Measurements from ENCODE around the gene PLA2G3. TPM values are rescaled to one million over a fixed set of nuclear protein-coding genes. Genes with fewer than 3 reads are reported as not detected.
A peak's percentile ranks its signal among the peaks of the same experiment; 100 is the strongest.
"Not testable (repeated sequence)": the region's sequence is repeated elsewhere in the genome, so short reads cannot be mapped to it uniquely, and the experiment has no call there.

PLA2G3 gene
- total RNA-seq, 1 donor from 2014 or later, result 1.3 TPM

GRCh38 chr22:31118046-31118820 lies 22.1 kb downstream of the PLA2G3 start:
- H3K27me3 Mint-ChIP-seq (ENCODE audit: unreplicated experiment), result peaks cover 3% of the 10 kb centered on the region
- H3K4me3 Mint-ChIP-seq (ENCODE audit: unreplicated experiment), result no peak overlapping the region
- H3K9me3 Mint-ChIP-seq (ENCODE audit: unreplicated experiment), result peaks cover 3% of the 10 kb centered on the region
- TF ChIP-seq CTCF (IDR thresholded peaks at IDR 0.05; ENCODE audit: partially characterized antibody, unreplicated experiment), result no peak
- H3K27ac Mint-ChIP-seq (ENCODE audit: unreplicated experiment), result no peak overlapping the region
- DNase-seq, result no peak
- no peaks in the 10 kb centered on the region for H3K36me3 Mint-ChIP-seq (ENCODE audit: unreplicated experiment)
- H3K4me1 Mint-ChIP-seq (ENCODE audit: low read depth, unreplicated experiment), result peaks cover 1% of the 10 kb centered on the region

- H3K9me3 Mint-ChIP-seq (ENCODE audit: unreplicated experiment); H3K4me1 Mint-ChIP-seq (ENCODE audit: low read depth, unreplicated experiment); H3K36me3 Mint-ChIP-seq (ENCODE audit: unreplicated experiment); H3K27me3 Mint-ChIP-seq (ENCODE audit: unreplicated experiment); DNase-seq; H3K27ac Mint-ChIP-seq (ENCODE audit: unreplicated experiment); H3K4me3 Mint-ChIP-seq (ENCODE audit: unreplicated experiment): not testable (repeated sequence)
These were observed 27.7 kb downstream of the PLA2G3 start for GRCh38 chr22:31112547-31113091.

GRCh38 chr22:31107894-31108218 lies 32.5 kb downstream of the PLA2G3 start:
- Mint-ChIP-seq H3K27ac (ENCODE audit: unreplicated experiment) (peak overlapping the region; percentile 87), H3K27me3 (ENCODE audit: unreplicated experiment) (peaks cover 13% of the 10 kb centered on the region), H3K9me3 (ENCODE audit: unreplicated experiment) (peaks cover 9% of the 10 kb centered on the region), H3K4me1 (ENCODE audit: low read depth, unreplicated experiment) (peaks cover 3% of the 10 kb centered on the region), H3K4me3 (ENCODE audit: unreplicated experiment) (peak overlapping the region; percentile 88), H3K36me3 (ENCODE audit: unreplicated experiment) (no peaks in the 10 kb centered on the region)
- no peak for DNase-seq
- TF ChIP-seq CTCF (IDR thresholded peaks at IDR 0.05; ENCODE audit: partially characterized antibody, unreplicated experiment), result no peak

GRCh38 chr22:31107178-31107893 lies 33.0 kb downstream of the PLA2G3 start, which contains the start of gene SELENOM:
Gene SELENOM, minus strand, starts transcription at chr22:31107568. Its CDS starts 63 bp downstream, at chr22:31107505.
- peaks cover 3% of the 10 kb centered on the region for H3K4me1 Mint-ChIP-seq (ENCODE audit: low read depth, unreplicated experiment)
- peaks cover 9% of the 10 kb centered on the region for H3K9me3 Mint-ChIP-seq (ENCODE audit: unreplicated experiment)
- peak within 1 kb of the TSS; percentile 87 for H3K27ac Mint-ChIP-seq (ENCODE audit: unreplicated experiment)
- peak within 1 kb of the TSS; percentile 91 for H3K4me3 Mint-ChIP-seq (ENCODE audit: unreplicated experiment)
- H3K27me3 Mint-ChIP-seq (ENCODE audit: unreplicated experiment), result peaks cover 13% of the 10 kb centered on the region
- peak; percentile 75 for TF ChIP-seq CTCF (IDR thresholded peaks at IDR 0.05; ENCODE audit: partially characterized antibody, unreplicated experiment)
- DNase-seq, result peak; percentile 93
- H3K36me3 Mint-ChIP-seq (ENCODE audit: unreplicated experiment), result no peaks in the 10 kb centered on the region

- Mint-ChIP-seq H3K9me3 (ENCODE audit: unreplicated experiment) (peaks cover 9% of the 10 kb centered on the region), H3K27ac (ENCODE audit: unreplicated experiment) (peak overlapping the region; percentile 77), H3K27me3 (ENCODE audit: unreplicated experiment) (peaks cover 14% of the 10 kb centered on the region), H3K4me3 (ENCODE audit: unreplicated experiment) (peak overlapping the region; percentile 91), H3K36me3 (ENCODE audit: unreplicated experiment) (no peaks in the 10 kb centered on the region), H3K4me1 (ENCODE audit: low read depth, unreplicated experiment) (peaks cover 3% of the 10 kb centered on the region)
- DNase-seq, result no peak
- TF ChIP-seq CTCF (IDR thresholded peaks at IDR 0.05; ENCODE audit: partially characterized antibody, unreplicated experiment), result no peak
These were observed 33.6 kb downstream of the PLA2G3 start for GRCh38 chr22:31106731-31107177.
